Osteoblast (primary cell): ENCODE measurements around the gene MINPP1. TPM values are rescaled to one million over a fixed set of nuclear protein-coding genes. Genes with fewer than 3 reads are reported as not detected.

Experiments
- DNase-seq: peaks from one replicate; pipeline ENCODE4 v3.0.0; 2011; ENCODE audit warnings: low spot score, mixed read lengths; ENCODE audit not compliant: insufficient read length; ENCODE audit errors: missing footprints
- H2AFZ ChIP-seq: 2 replicates; pipeline ENCODE4 v1.6.0; 2011; ENCODE audit warnings: mild to moderate bottlenecking, low read length
- H3K27ac ChIP-seq: 2 replicates; pipeline ENCODE4 v1.5.1; 2011; ENCODE audit warnings: mild to moderate bottlenecking, low read depth, low read length, moderate library complexity
- H3K27me3 ChIP-seq: 2 replicates; pipeline ENCODE4 v1.6.0; 2012; ENCODE audit warnings: mild to moderate bottlenecking, control low read depth, inconsistent platforms, low read length, moderate library complexity; ENCODE audit not compliant: insufficient read depth
- H3K36me3 ChIP-seq: 2 replicates; pipeline ENCODE4 v1.5.1; 2011; ENCODE audit warnings: mild to moderate bottlenecking, low read length, control low read depth, moderate library complexity; ENCODE audit not compliant: insufficient read depth
- H3K4me1 ChIP-seq: 2 replicates; pipeline ENCODE4 v1.5.1; 2011; ENCODE audit warnings: mild to moderate bottlenecking, low read length, control low read depth, moderate library complexity; ENCODE audit not compliant: insufficient read depth
- H3K4me2 ChIP-seq: 2 replicates; pipeline ENCODE4 v1.6.0; 2011; ENCODE audit warnings: mild to moderate bottlenecking, low read length; ENCODE audit not compliant: insufficient read depth
- H3K4me3 ChIP-seq: fragments of 200-600 bp; sonication (generic); 3 replicates; pipeline ENCODE4 v1.5.1; 2012; ENCODE audit warnings: mild to moderate bottlenecking, low read length, inconsistent platforms; ENCODE audit not compliant: insufficient read depth
- H3K79me2 ChIP-seq: 2 replicates; pipeline ENCODE4 v1.6.0; 2012; ENCODE audit warnings: mild to moderate bottlenecking, low read length, control low read depth, inconsistent platforms; ENCODE audit not compliant: insufficient read depth
- H3K9me3 ChIP-seq: 2 replicates; pipeline ENCODE4 v1.5.1; 2011; ENCODE audit warnings: low read depth, low read length, control low read depth
- H4K20me1 ChIP-seq: 2 replicates; pipeline ENCODE4 v1.6.0; 2012; ENCODE audit warnings: mild to moderate bottlenecking, low read length, control low read depth; ENCODE audit not compliant: insufficient read depth
- CTCF ChIP-seq: IDR thresholded peaks from 2 replicates; pipeline ENCODE4 v1.5.1; 2011; ENCODE audit warnings: mild to moderate bottlenecking, low read depth, low read length, moderate library complexity; ENCODE audit errors: extremely low read depth
- total RNA-seq: library from RNA; depleted of rRNA; stranded (reverse); fragments of >200 nt; gene quantifications from 2 replicates; pipeline ENCODE4 v1.2.3, GENCODE V29; 2012

The MINPP1 gene
- total RNA-seq, 1 donor = 22.1 TPM

- peak; percentile 53 for DNase-seq
- peaks cover 76% of the 10 kb centered on the region for H3K4me1 ChIP-seq
- H3K79me2 ChIP-seq = peaks cover 14% of the 10 kb centered on the region
- no peaks in the 10 kb centered on the region for H4K20me1 ChIP-seq
- peak overlapping the region; percentile 82 for H3K4me2 ChIP-seq
- no peak overlapping the region for H2AFZ ChIP-seq
- peak overlapping the region; percentile 47 for H3K4me3 ChIP-seq
- TF ChIP-seq CTCF = no peak
- H3K27ac ChIP-seq = peak overlapping the region; percentile 92
- no peaks in the 10 kb centered on the region for H3K27me3 ChIP-seq
- peaks cover 6% of the 10 kb centered on the region for H3K36me3 ChIP-seq
- no peaks in the 10 kb centered on the region for H3K9me3 ChIP-seq
Observed at GRCh38 chr10:87547734-87548311, 43.1 kb downstream of the MINPP1 start.

GRCh38 chr10:87550741-87551140 lies 46.0 kb downstream of the MINPP1 start:
- H3K4me3 ChIP-seq = no peak overlapping the region
- H3K4me1 ChIP-seq = peaks cover 58% of the 10 kb centered on the region
- H2AFZ ChIP-seq = no peak overlapping the region
- H4K20me1 ChIP-seq = no peaks in the 10 kb centered on the region
- DNase-seq = no peak
- H3K4me2 ChIP-seq = no peak overlapping the region
- H3K9me3 ChIP-seq = no peaks in the 10 kb centered on the region
- peaks cover 3% of the 10 kb centered on the region for H3K36me3 ChIP-seq
- H3K27me3 ChIP-seq = no peaks in the 10 kb centered on the region
- TF ChIP-seq CTCF = no peak
- H3K79me2 ChIP-seq = peaks cover 8% of the 10 kb centered on the region
- no peak overlapping the region for H3K27ac ChIP-seq

GRCh38 chr10:87551326-87551725 lies 46.6 kb downstream of the MINPP1 start:
- TF ChIP-seq CTCF = no peak

GRCh38 chr10:87552248-87552929 lies 47.7 kb downstream of the MINPP1 start:
- Histone ChIP-seq H3K27ac (peak overlapping the region; percentile 14), H3K4me1 (peaks cover 42% of the 10 kb centered on the region), H3K36me3 (peaks cover 3% of the 10 kb centered on the region), H3K9me3 (no peaks in the 10 kb centered on the region), H3K4me2 (no peak overlapping the region), H2AFZ (no peak overlapping the region), H3K27me3 (no peaks in the 10 kb centered on the region), H3K4me3 (no peak overlapping the region), H4K20me1 (no peaks in the 10 kb centered on the region), H3K79me2 (peaks cover 8% of the 10 kb centered on the region)
- DNase-seq = no peak
- no peak for TF ChIP-seq CTCF

More at GRCh38 chr10:87551326-87551725, 46.6 kb downstream of the MINPP1 start:
- peaks cover 52% of the 10 kb centered on the region for H3K4me1 ChIP-seq
- H3K4me2 ChIP-seq = no peak overlapping the region
- no peaks in the 10 kb centered on the region for H3K27me3 ChIP-seq
- peak overlapping the region; percentile 19 for H3K27ac ChIP-seq
- DNase-seq = no peak
- H4K20me1 ChIP-seq = no peaks in the 10 kb centered on the region
- H2AFZ ChIP-seq = no peak overlapping the region
- H3K9me3 ChIP-seq = no peaks in the 10 kb centered on the region
- H3K79me2 ChIP-seq = peaks cover 8% of the 10 kb centered on the region
- H3K36me3 ChIP-seq = peaks cover 3% of the 10 kb centered on the region
- H3K4me3 ChIP-seq = no peak overlapping the region
